H1 (cell line): Measurements from ENCODE around the gene SMC2. TPM values are rescaled to one million over a fixed set of nuclear protein-coding genes. Genes with fewer than 3 reads are reported as not detected.

Experiments
- E2F6 ChIP-seq: IDR thresholded peaks from 2 replicates; pipeline ENCODE4 v1.6.1; 2012; ENCODE audit warnings: inconsistent platforms
- NANOG ChIP-seq: IDR thresholded peaks from 2 replicates; pipeline ENCODE4 v1.6.1; 2011; ENCODE audit warnings: low read length, low read depth, mild to moderate bottlenecking, inconsistent platforms; ENCODE audit not compliant: insufficient read depth, poor library complexity, severe bottlenecking
- YY1 ChIP-seq: IDR thresholded peaks from 2 replicates; pipeline ENCODE4 v1.6.1; 2011; ENCODE audit warnings: low read depth, mild to moderate bottlenecking, low read length
- polyA plus RNA-seq, 7 experiments: library from polyadenylated mRNA; depleted of rRNA in 3 of 7; stranded (reverse) in 5 of 7; unstranded in 2 of 7; fragments of >200 nt in 5 of 7; fragments of 200-250 nt in 2 of 7; gene quantifications; 1 replicate in 5 of 7; 2 replicates in 1 of 7; 4 replicates in 1 of 7; pipeline versions ENCODE4 v1.2.1 to v1.2.3, GENCODE V29; 2011 to 2013; ENCODE audit warnings: missing spikeins in 2 of 7, mixed read lengths in 2 of 7
- total RNA-seq: library from RNA; stranded (reverse); fragmentation: NEBNext Ultra II Directional; extraction: Animal tissue kit (Norgen Biotek cat#: 25700); gene quantifications from 2 replicates; pipeline ENCODE4 v1.2.1, GENCODE V29; 2021

The SMC2 gene
- total and polyA plus RNA-seq, 2 of the 8 experiments (the other 6 are each of a cell fraction or from before 2014, with no cell fraction given), result 7.5 to 39.8 TPM

GRCh38 chr9:104091116-104091515 lies 3.0 kb upstream of the SMC2 start (continued):
- no peak for TF ChIP-seq E2F6
- TF ChIP-seq NANOG, result no peak
- no peak for TF ChIP-seq YY1
